A204.1 (cell line): ENCODE results near the gene CYP2C19.
"Not testable (repeated sequence)": the region's sequence is repeated elsewhere in the genome, so short reads cannot be mapped to it uniquely, and the experiment has no call there.

Experiments
- FAIRE-seq: peaks from 2 replicates; lab custom pipeline; 2012; peaks lifted over from hg19 to GRCh38; lab: Jason Lieb, UNC

Gene CYP2C19

DNA sequence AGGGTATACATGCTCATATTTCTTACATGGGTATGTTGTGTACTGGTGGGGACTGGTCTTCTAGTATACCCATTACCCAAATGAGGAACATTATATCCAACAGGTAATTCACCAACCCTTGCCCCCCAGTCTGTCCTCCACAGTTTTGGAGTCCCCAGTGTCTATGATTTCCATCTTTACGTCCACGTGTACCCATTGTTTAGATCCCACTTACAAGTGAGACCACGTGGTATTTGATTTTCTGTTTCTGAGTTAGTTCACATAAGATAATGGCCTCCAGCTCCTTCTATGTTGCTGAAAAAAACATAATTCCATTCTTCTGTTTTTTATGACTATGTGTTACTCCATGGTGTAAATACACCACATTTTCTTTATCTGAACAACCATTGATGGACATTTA, 126.6 kb downstream of the CYP2C19 start:
- FAIRE-seq, result no peak

- FAIRE-seq, result no peak
These were observed 128.0 kb downstream of the CYP2C19 start for GRCh38 chr10:94890264-94891022.

DNA sequence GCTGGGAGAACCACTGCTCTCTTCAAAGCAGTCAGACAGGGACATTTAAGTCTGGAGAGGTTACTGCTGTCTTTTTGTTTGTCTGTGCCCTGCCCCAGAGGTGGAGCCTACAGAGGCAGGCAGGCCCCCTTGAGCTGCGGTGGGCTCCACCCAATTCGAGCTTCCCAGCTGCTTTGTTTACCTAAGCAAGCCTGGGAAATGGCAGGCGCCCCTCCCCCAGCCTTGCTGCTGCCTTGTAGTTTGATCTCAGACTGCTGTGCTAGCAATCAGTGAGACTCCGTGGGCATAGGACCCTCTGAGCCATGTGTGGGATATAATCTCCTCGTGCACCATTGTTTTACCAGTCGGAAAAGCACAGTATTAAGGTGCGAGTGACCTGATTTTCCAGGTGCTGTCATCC, 135.9 kb downstream of the CYP2C19 start:
- FAIRE-seq, result not testable (repeated sequence)

DNA sequence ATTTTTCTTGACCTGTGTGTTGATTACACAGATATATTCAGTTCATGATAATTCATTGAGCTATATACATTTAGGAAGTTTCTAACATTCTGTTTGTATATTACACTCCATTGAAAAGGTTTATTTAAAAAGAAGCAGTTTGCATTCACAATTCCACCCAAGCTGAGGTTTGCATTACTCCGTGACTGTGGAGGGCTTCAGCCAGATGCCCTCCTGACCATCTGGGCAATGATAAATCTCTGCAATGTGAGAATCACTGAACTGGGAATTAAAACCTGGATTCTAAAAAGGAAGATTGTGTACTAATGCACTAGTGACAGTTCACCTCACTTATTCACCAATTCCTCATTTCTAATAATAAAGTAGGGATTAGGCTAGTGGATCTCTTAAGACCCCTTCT, 139.6 kb downstream of the CYP2C19 start:
- no peak for FAIRE-seq

- FAIRE-seq, result no peak
These were observed 140.1 kb downstream of the CYP2C19 start for GRCh38 chr10:94902570-94902969.
